Thyroid gland (tissue), 4 donors: ENCODE measurements around the gene GCNT2. TPM values are rescaled to one million over a fixed set of nuclear protein-coding genes. Genes with fewer than 3 reads are reported as not detected.

Source experiments
- DNase-seq, 2 donors: peaks; one replicate each; pipeline ENCODE4 v3.0.0-alpha.2; 2019
- H3K27ac ChIP-seq, 3 donors: fragments of 200-600 bp; sonication (generic); 1 replicate in 2 of 3; 2 replicates in 1 of 3; pipeline ENCODE4 v1.5.1; 2016 to 2019; ENCODE audit warnings: mild to moderate bottlenecking in 1 of 3, moderate library complexity in 1 of 3
- H3K27me3 ChIP-seq: fragments of 200-600 bp; sonication (generic); one replicate; pipeline ENCODE4 v1.5.1; 2019
- H3K36me3 ChIP-seq, 2 donors: fragments of 200-600 bp; sonication (generic); one replicate each; pipeline ENCODE4 v1.5.1; 2016 to 2019
- H3K4me1 ChIP-seq, 2 donors: fragments of 200-600 bp; sonication (generic); one replicate each; pipeline ENCODE4 v1.5.1; 2017 to 2019
- H3K4me3 ChIP-seq, 3 donors: fragments of 200-600 bp; sonication (generic); replicated peaks in 1 of 3; 1 replicate in 2 of 3; 2 replicates in 1 of 3; pipeline ENCODE4 v1.5.1; 2016; ENCODE audit warnings: mild to moderate bottlenecking in 1 of 3
- H3K9me3 ChIP-seq: fragments of 200-600 bp; sonication (generic); one replicate; pipeline ENCODE4 v1.5.1; 2017
- CTCF ChIP-seq, 6 experiments: fragments of 200-600 bp in 3 of 6; fragments of 450-650 bp in 3 of 6; sonication (generic) in 3 of 6; IDR thresholded peaks; one replicate each; pipeline ENCODE4 v1.5.1; 2016 to 2019; ENCODE audit warnings: antibody characterized with exemption in 6 of 6, mild to moderate bottlenecking in 2 of 6, inconsistent platforms in 1 of 6, moderate library complexity in 1 of 6
- POLR2A ChIP-seq, 2 donors: fragments of 450-650 bp; IDR thresholded peaks; one replicate each; pipeline ENCODE4 v1.6.1; 2017; ENCODE audit warnings: antibody characterized with exemption in 2 of 2, mild to moderate bottlenecking in 2 of 2, moderate library complexity in 1 of 2
- WGBS, 2 donors: methylation state at CpG; one replicate each; pipeline ENCODE4 v1.1.5; 2017; 5-methylcytosine and 5-hydroxymethylcytosine counted together
- intact Hi-C: fragments of 100-400 bp; cut with DNase I; formaldehyde crosslinking; loops from one replicate; pipeline ENCODE4 v1.15.1; 2023
- total RNA-seq, 4 donors: library from RNA; depleted of rRNA; stranded (reverse); fragments of >200 nt; gene quantifications; one replicate each; pipeline ENCODE4 v1.2.3, GENCODE V29; 2016

GCNT2 gene
- total RNA-seq, 4 donors from 2014 or later: 4.0 to 9.8 (median 8.0) TPM

DNA sequence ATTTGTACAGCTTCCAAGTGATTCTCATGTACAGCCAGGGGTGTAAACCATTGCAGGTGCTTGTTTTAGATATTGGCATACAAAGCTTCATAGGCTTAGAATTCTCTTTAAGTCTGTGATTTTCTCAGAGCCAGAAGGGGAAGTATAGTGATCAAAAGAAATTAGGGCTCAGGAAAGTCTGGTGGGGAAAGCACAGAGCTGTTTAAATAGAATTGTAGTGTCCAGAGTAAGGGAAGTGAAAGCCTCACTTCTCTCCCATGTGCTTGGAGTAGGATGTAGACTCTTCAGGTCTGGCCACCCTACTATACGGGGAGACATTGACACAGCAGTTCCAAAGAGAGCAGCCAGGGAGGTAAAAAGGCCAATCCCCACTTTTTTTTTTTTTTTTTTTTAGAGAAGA lies 10.4 kb downstream of the GCNT2 start:
- 53 to 74% methylated on average over 1 of the region's 1 CpG for WGBS, 2 donors
- no peaks in the 10 kb centered on the region for H3K27me3 ChIP-seq
- DNase-seq: no peak
- no peaks in the 10 kb centered on the region for H3K36me3 ChIP-seq
- no peak for TF ChIP-seq POLR2A (IDR thresholded peaks at IDR 0.05)
- no peak for TF ChIP-seq CTCF (IDR thresholded peaks at IDR 0.05)
- intact Hi-C loops: no loop called here
- H3K4me3 ChIP-seq: no peak overlapping the region
- H3K4me1 ChIP-seq: peaks cover 5 to 12% of the 10 kb centered on the region in 2 donors
- no peaks in the 10 kb centered on the region for H3K9me3 ChIP-seq
- H3K27ac ChIP-seq: no peak overlapping the region

- Histone ChIP-seq H3K9me3 (no peaks in the 10 kb centered on the region), H3K27me3 (no peaks in the 10 kb centered on the region), H3K36me3 (no peaks in the 10 kb centered on the region), H3K27ac (no peak overlapping the region), H3K4me1 (peaks cover 5 to 12% of the 10 kb centered on the region in 2 donors), H3K4me3 (no peak overlapping the region)
- DNase-seq: no peak
- intact Hi-C loops: no loop called here
- no peak for TF ChIP-seq POLR2A (IDR thresholded peaks at IDR 0.05)
- TF ChIP-seq CTCF (IDR thresholded peaks at IDR 0.05): no peak
- WGBS, 2 donors: 79% methylated on average over 9 of the region's 9 CpGs
Measured at GRCh38 chr6:10531942-10532341, 10.8 kb downstream of the GCNT2 start.

GRCh38 chr6:10532392-10532791 lies 11.2 kb downstream of the GCNT2 start:
- 86 to 93% methylated on average over 8 of the region's 8 CpGs for WGBS, 2 donors

DNA sequence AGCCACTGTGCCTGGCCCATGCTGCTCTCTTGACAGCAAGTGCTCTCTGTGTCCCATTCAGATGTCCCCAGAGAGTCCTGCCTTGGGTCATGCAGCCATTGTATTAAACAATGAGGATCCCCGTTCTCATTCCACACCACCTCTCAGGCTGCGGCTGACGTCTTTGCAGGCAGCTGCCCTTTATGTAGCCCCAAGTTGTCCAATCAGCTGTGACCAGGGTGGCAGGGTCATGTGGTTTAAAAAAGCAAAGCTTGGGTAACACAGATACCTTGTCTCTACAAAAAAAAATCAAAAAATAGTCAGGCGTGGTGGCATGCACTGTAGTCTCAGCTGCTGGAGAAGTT lies 13.2 kb downstream of the GCNT2 start:
- Histone ChIP-seq H3K4me1 (peaks cover 5 to 9% of the 10 kb centered on the region in 2 donors), H3K36me3 (no peaks in the 10 kb centered on the region), H3K9me3 (no peaks in the 10 kb centered on the region), H3K27me3 (no peaks in the 10 kb centered on the region), H3K27ac (no peak overlapping the region), H3K4me3 (no peak overlapping the region)
- intact Hi-C loops: no loop called here
- 44 to 62% methylated on average over 4 of the region's 4 CpGs for WGBS, 2 donors
- TF ChIP-seq POLR2A (IDR thresholded peaks at IDR 0.05): no peak
- TF ChIP-seq CTCF (IDR thresholded peaks at IDR 0.05): no peak
- peak in 1 of 2 donors; percentile 32 for DNase-seq

More at GRCh38 chr6:10532392-10532791, 11.2 kb downstream of the GCNT2 start:
- Histone ChIP-seq H3K27ac (no peak overlapping the region), H3K36me3 (no peaks in the 10 kb centered on the region), H3K9me3 (no peaks in the 10 kb centered on the region), H3K27me3 (no peaks in the 10 kb centered on the region), H3K4me3 (no peak overlapping the region), H3K4me1 (peaks cover 5 to 12% of the 10 kb centered on the region in 2 donors)
- TF ChIP-seq CTCF (IDR thresholded peaks at IDR 0.05) (no peak), POLR2A (IDR thresholded peaks at IDR 0.05) (no peak)
- intact Hi-C loops: no loop called here
- DNase-seq: no peak

DNA sequence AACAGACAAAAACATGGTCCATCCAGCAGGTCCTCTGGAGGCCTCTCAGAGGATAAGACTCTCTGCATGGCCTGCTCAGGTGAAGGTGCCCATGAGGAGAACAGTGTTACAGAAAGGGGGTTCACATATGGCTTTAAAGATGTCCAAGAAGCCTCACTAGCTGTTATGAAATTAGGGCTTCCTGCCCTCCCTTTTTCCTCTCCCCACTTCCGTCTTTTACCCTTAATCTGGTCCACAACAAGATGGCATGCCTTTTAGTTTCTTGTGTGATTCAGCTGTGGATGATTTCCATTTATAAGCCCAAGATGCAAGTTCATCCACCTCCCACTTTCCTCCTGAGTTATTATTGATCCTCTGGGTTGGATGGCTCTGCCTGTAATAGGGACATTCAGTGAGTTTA lies 14.0 kb downstream of the GCNT2 start:
- TF ChIP-seq POLR2A (IDR thresholded peaks at IDR 0.05) (no peak), CTCF (IDR thresholded peaks at IDR 0.05) (no peak)
- no peaks in the 10 kb centered on the region for H3K36me3 ChIP-seq
- no peak overlapping the region for H3K27ac ChIP-seq
- no peaks in the 10 kb centered on the region for H3K27me3 ChIP-seq
- no peaks in the 10 kb centered on the region for H3K9me3 ChIP-seq
- H3K4me3 ChIP-seq: no peak overlapping the region
- no peak for DNase-seq
- intact Hi-C loops: no loop called here
- H3K4me1 ChIP-seq: peaks cover 5 to 9% of the 10 kb centered on the region in 2 donors
- WGBS, 2 donors: 89 to 93% methylated on average over 1 of the region's 1 CpG
